GM20000 (cell line): ENCODE data around the gene ATP2C1.

Experiments used
- DNase-seq: peaks from one replicate; pipeline ENCODE4 v3.0.0; 2012; ENCODE audit warnings: low spot score
- CTCF ChIP-seq: IDR thresholded peaks from 2 replicates; pipeline ENCODE4 v1.5.1; 2012; ENCODE audit warnings: mild to moderate bottlenecking, control low read depth; ENCODE audit errors: extremely low read depth, missing control alignments

ATP2C1 gene

GRCh38 chr3:131025539-131025938 is 131.7 kb downstream of the ATP2C1 start:
- TF ChIP-seq CTCF = no peak
- DNase-seq = no peak

DNA sequence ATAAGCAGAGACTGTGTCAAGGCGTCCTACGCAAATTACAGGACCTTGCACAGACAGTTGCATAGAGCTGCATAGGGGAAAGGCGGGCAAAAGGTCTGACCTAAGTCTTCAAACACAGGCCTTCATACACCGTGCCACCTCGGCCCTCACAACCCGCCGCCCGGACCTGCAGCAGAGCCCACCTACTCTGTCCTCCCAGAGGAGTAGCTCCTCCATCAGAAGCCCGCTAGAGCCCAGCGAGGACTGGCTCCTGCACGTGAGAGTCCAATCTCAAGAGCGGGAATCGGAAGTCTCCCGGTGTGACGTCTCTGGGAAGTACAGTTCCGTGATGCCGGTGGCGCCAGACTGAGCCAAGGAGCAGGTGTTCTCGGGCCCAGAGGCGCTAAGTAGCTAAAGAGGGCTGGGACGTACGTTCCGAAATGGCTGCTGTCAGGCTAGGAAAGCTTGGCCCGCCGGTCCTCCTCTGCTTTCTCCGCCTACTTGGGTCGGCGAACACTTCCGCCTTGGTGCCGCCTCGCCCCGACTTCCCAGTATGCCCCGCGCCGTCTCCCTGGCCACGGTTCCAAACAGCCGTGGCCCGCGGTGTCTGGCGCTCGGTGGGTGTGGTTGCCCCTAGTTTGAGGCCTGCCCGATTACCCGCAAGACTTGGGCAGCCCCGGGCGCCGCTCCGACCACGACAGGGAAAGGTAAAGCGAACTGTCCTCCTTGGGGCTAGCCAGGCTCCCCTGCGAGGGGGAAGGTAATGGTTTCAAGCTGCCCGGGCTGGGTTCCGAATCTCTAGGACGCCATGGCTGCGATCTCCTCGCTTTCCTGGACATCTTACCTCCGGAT is 132.7 kb downstream of the ATP2C1 start, which contains the start of the genes ASTE1 and NEK11:
Gene ASTE1, minus strand, starts transcription at position 505 of the 831 bp plus-strand sequence. CDS start 1,519 bp downstream, outside the sequence.
Gene NEK11, plus strand, starts transcription at position 557 of the 831 bp plus-strand sequence. CDS start 2,832 bp downstream, outside the sequence.
- peak; percentile 85 for DNase-seq
- no peak for TF ChIP-seq CTCF

DNA sequence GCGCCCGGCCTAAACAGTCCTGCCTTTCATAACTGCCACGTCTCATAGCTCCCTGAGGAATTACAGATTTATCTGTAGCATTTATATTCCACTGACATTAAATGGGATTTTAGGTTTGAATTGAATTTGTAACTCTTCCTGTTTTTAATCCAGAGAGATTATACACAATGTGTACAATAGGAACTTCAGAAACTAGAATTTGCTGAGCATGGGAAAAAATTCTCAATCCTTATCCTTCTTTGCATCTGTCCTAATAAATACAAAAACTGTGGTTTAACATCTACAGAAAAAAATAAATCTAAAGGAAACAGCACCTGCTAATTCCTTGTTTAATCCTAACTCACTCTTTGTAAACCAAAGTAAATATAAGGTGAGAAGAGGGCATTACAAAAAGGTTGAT is 135.0 kb downstream of the ATP2C1 start:
- no peak for TF ChIP-seq CTCF
- DNase-seq = no peak

GRCh38 chr3:131031660-131032059 is 137.8 kb downstream of the ATP2C1 start:
- TF ChIP-seq CTCF = no peak
- DNase-seq = no peak

GRCh38 chr3:131033480-131034080 is 139.7 kb downstream of the ATP2C1 start:
- TF ChIP-seq CTCF = peak; percentile 26
- DNase-seq = peak; percentile 24

DNA sequence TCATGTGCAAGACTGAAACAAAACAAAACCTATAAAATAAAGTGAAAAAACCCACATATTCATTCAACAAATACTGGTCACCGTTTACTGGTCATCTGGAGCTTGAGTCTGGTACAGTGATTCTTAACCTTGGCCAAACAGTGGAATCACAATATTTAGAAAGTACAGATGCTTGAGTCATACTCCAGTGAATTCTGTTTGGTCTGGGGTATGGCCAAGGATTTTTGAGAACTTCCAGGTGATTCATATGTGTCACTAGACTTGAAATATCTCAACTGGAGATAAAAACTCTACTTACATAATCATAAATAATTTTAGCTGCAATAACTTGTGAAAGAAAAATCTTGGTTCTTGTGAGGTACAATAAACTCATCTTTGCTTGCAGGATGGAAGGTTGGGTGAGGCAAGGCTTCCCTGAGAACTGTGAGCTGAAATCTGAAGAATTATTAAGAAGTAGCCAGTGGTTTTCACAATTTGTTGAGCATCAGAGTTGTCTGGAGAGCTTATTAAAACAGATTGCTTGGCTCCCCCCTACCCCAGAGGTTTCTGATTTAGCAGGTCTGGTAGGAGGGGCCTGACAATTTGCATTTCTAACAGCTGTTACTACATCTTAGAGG is 142.4 kb downstream of the ATP2C1 start:
- no peak for DNase-seq
- TF ChIP-seq CTCF = no peak

DNA sequence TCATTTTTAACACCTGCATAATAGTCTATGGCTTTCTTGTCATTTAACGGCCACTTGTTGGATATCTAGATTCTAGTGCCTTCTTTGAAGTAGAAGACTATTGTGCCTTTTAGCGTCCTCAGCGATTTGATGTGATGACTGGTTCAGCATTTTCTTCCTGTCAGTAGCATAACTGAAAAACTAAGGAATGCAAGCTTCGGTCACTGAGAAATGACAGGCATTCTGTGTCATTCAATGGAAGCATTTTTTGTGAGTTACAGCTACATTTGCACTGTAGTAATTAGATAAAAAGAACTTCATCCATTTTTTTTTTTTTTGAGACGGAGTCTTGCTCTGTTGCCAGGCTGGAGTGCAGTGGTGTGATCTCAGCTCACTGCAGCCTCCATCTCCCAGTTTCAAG is 143.1 kb downstream of the ATP2C1 start:
- no peak for TF ChIP-seq CTCF

More for the DNA sequence above, 143.1 kb downstream of the ATP2C1 start:
- no peak for DNase-seq
